GM21390 (cell line): ENCODE results near the gene RBM10.

ENCODE experiments used
- ATAC-seq: cut with Tn5 transposase; IDR thresholded peaks from one replicate; pipeline ENCODE4 v1.9.1; 2021; ENCODE audit not compliant: unreplicated experiment

Gene RBM10

DNA sequence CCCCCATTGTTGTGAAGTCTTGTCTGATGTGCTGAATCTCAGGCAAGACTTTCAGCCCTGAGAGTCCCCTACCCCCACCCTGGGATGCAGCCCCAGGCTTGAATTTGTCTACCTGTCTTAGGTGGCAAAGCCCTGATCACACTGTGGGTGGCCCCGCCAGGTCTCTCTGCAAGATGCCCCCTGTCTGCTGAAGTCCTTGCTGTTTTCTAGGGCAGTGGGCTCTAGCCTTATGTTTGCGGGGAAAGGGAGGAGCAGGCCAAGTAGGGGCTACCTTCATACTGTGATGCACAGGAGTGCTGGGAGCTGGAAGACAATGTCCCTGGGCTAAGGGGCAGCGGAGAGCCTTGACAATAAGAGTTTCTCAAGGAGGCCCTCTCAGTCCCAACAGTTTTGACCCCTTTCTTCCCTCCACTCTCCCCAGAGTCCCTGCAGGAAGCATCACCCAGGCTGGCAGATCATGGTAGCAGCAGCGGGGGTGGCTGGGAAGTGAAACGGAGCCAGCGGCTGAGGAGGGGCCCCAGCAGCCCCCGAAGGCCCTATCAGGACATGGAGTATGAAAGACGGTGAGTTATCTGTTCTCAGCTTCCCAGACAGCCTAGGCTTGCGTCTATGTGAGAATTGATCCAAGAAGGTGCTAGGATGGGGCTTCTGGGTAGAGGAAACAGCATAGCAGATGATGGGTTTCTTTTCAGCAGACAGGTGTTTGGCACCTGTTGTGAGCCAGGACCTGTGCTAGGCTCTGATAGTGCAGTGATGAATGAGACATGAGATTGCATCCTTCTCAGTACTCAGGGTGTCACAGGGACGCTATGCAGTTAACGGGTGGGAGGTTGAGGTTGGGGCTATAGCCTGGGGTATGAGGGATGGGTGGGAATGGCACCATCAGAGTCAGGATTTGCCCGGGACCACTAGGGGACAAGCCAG is 2.2 kb downstream of the RBM10 start:
- no peak for ATAC-seq

DNA sequence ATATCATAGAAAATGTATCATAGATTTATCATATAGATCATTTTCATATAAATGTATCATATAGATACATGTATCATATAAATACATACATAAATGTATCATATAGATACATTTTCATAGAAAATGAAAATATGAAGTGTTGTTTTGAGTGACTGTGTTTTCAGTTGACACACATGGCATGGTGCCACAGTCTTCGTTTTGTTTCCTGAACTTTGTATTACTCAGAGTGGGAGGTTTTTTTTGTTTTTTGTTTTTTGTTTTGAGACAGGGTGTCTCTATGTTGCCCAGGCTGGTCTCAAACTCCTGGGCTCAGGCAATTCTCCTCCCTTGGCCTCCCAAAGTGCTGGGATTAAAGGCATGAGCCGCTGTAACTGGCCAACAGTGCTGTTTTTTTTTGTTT is 3.9 kb downstream of the RBM10 start:
- ATAC-seq, result no peak

DNA sequence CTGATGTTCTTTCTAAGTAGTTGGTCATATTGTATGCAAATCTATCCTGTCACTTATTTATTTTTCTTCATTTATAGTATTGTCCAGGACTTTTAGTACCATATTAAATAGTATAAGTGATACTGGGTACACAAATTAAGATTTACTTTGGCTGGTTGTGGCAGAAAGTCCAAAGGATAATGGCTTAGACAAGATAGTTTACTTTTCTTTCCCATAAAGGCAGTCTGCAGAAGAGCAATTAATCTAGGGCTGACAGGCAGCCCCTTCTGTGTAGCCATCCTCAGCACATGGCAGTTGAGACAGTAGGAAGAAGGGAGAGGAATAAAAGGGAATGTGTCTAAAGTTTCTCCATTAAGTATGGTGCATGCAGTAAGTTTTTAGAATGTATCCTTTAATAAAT is 6.4 kb downstream of the RBM10 start:
- ATAC-seq, result no peak

DNA sequence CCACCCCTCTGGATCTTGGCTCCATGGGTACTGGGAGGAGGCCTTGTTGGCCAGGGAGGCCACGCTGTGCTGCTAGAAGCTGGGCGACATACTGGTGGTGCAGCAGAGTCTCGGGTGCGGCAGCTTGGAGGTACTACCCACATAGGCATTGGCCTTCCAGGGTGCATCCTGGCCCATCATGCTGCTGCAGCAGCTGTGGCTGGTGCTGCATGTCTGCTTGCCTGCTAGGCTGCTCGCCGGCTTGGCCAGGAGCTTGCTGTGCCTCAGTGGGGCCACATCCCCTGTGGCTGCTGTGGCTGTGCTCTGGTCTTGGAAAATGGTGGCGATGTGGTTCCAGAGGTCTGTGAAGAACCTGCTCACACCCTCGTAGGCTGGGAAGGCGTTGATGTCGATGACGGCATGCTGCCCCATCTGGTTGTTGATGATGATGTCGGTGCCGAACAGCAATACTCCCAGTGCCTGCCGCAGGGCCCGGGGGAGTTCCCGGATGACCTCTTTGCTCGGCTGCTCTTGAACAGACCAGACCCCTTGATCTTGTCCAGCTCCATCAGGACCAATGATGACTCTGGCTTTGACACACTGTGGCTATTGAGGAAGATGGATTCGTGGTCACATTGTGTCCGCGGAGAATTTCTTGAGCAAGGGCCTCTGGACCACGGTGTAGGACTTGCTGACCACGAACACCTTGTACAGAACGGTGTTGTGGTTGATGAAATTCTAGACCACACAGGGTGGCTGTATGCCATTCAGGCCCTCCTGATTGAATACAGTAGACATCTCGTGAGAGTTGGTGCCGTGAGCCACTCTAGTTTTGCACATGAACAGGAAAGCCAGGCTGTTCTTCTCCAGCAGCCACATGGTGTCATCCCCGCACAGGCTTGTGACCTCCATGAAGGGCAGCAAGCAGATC is 11.8 kb downstream of the RBM10 start:
- no peak for ATAC-seq

DNA sequence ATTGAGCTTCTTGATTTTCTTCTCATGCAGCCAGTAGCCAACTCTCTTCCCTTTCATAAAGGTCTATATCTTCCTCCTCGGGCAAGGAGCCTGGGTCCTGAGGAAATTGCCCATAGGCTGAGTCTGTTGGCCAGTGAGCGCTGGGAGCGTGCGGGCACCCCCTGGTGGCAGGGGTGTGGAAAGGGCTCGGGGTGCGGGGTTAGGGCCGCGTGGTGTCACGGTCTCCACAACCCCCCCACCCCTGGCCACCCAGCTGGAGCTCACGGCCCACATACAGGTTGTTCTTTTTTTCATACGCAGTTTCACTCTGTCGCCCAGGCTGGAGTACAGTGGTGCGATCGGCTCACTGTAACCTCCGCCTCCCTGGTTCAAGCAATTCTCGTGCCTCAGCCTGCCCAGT is 13.1 kb downstream of the RBM10 start:
- no peak for ATAC-seq

DNA sequence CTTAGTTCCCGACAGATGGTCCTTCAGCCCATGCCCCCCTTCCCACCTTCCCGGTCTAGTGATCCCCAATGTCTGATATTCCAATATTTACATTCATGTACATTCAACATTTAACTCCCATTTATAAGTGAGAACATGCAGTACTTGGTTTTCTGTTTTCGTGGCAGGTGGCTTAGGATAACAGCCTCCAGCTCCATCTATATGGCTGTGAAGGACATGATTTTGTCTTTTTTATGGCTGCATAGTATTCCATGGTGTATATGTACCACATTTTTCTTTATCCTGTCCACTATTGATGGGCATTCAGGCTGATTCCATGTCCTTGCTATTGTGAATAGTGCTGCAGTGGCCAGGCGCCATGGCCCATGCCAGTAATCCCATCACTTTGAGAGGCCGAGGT is 13.8 kb downstream of the RBM10 start:
- ATAC-seq, result no peak

DNA sequence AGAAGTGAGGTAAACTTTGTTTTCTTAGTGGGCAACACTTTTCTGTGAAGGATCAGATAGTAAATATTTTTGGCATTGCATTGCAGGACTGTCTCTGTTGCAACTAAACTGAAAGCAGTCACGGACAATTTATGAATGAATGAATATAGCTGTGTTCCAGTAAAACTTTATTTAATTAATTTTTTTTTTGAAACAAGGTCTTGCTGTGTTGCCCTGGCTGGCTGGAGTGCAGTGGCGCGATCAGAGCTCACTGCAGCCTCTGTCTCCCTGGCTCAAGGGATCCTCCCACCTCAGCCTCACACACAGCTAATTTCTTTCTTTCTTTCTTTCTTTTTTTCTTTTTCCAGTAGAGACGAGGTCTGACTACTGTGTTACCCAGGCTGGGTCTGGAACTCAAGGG is 15.8 kb downstream of the RBM10 start:
- no peak for ATAC-seq

DNA sequence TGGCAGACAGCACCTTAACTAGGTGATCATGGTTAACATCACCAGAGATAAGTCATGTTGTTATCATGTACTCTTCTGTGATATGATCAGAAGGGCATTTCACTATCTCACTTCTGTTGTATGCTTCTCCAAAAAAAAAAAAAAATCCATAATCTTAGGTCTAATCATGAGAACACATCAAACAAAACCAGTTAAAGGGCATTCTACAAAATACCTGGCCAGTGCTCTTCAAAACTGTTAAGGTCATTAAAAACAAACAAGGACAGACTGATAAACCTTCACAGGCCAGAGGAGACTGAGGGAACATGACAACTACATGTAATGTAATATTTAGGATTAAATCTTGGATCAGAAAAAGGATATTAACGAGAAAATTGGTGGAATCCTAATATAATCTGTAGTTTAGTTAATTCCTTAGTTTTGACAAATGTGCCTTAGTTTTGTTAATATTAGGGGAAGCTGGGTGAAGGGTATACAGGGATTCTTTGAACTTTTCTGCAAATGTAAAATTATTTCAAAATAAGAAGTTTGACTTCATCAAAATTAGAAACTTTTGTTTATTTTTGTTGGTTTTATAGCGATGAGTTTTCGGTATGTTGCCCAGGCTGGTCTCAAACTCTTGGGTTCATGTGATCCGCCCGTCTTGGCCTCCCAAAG is 18.0 kb downstream of the RBM10 start:
- ATAC-seq, result no peak

DNA sequence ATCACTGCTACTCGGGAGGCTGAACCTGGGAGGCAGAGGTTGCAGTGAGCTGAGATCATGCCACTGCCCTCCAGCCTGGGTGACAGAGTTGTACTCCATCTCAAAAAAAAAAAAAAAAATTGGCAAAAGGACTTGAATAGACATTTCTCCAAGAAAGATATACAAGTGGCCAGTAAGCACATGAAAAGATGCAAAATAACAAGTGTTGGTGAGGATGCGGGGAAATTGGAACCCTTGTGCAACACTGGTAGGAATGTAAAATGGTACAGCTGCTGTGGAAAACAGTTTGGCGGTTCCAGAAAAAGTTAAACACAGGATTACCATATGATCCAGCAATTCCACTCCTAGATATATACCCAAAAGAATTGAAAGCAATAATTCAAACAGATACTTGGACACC is 19.4 kb downstream of the RBM10 start:
- ATAC-seq, result no peak

DNA sequence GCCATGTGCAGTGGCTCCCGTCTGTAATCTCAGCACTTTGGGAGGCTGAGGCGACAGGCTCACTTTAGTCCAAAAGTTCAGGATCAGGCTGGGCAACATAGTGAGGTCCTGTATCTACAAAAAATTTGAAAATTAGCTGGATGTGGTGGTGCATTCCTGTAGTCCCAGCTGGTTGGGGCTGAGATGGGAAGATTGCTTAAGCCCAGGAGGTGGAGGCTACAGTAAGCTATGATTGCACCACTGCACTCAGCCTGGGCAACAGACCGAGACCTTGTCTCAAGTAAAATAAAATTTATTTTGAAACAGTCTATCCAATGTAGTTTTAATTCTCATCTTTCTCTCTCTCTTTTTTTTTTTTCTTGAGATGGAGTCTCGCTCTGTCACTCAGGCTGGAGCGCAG is 21.1 kb downstream of the RBM10 start:
- ATAC-seq, result no peak

DNA sequence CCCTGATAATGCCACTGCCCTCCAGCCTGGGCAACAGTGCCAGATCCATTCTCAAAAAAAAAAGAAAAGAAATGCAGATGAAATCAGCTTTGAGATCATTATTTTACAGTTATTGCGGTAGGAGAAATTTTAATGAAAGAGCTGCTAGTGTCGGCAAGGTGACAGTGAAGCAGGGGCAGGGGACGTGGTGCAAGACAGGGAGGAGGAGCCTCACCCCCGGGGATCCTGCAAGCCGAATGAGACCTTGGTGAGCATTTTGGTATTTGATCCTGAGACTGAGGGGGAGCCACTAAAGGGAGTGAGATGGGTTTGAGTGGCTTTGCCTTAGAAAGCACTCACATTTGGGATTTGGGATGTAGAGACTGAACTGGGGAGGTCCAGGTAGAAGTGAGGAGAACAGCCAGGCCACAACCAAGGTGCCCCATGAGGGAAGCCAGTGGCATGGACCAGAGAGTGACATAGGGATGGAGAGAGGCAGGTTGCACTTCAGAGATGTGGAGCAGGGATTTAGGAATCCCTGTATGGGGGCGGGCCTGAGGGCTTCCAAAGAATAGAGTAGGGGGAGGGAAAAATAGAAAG is 23.6 kb downstream of the RBM10 start:
- ATAC-seq, result no peak

DNA sequence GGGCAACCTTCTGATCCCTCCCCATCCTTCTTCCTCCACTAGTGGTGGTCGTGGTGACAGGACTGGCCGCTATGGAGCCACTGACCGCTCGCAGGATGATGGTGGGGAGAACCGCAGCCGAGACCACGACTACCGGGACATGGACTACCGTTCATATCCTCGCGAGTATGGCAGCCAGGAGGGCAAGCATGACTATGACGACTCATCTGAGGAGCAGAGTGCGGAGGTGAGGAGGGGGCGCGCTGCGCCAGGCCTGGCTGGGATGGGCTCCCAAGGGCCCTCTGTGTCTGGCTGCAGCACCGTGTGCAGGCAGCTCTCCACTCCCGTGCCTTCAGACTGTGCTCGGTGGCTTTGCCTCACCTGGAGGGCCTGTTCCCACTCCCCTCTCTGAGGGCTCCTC is 24.3 kb downstream of the RBM10 start:
- ATAC-seq, result no peak

DNA sequence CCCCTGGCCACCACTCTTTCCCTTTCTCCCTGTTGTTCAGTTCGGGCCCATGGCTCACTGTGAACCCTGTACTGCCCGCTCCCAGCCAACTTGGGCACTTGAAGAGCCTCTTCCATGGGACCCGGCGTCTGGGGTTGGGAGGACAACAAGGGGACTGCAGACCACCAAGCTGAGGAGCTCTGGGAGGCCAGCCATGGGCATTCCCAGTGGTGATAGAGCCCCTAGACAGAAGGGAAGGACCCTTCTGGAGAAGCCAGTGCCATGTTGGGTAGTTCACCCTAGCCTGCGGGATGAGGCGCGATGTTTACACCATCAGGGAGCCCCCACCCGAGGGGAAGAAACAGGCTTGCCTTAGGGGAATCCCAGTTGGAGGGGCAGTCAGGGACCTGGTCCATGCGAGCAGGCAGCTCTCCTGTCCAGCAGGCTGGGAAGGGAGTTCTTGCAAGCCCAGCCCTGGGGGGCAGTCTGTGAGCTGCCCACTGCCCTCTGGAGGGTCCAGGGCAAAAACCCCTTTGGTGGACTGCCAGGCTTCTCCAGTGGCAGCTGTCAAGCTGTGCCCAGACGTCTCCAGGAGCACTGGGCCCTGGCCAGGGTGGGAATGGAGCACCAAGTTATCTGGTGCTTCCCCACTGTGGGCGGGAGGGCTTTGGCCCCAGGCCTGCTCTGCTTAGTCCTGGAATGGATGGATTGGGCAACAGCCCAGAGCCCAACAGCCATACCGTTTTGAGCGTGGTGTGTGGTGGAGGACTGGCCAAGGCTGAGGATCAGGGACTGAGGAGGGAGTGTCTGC is 24.9 kb downstream of the RBM10 start:
- no peak for ATAC-seq

DNA sequence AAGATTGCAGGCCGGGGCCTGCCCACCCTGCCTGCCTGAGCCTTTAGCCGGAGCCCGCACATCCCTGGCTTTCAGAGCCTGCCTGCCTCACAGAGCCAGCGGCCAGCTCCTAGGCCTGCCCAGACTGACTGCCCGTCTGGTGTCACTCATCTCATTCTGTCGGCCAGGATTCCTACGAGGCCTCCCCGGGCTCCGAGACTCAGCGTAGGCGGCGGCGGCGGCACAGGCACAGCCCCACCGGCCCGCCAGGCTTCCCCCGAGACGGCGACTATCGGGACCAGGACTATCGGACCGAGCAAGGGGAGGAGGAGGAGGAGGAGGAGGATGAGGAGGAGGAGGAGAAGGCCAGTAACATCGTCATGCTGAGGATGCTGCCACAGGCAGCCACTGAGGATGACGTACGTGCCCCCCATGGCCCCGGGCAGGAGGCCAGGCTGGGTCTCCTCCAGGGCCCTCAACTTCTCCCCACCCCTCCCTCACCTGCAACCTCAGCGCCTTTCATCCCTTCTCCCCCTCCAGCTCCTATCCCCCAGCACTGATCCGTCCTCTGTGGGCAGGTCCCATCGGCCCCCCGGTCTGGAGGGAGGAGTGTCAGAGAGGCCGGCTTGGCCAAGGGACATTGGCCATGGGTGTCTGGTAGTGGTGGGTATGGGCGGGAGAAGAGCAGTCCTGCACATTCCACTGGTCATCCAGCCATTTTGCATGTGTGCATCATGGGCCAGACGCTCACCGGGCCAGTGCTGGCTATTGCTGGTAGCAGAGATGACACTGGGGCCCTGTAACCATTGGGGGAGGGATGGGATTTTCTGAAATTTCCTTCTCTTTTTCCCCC is 26.1 kb downstream of the RBM10 start:
- no peak for ATAC-seq

DNA sequence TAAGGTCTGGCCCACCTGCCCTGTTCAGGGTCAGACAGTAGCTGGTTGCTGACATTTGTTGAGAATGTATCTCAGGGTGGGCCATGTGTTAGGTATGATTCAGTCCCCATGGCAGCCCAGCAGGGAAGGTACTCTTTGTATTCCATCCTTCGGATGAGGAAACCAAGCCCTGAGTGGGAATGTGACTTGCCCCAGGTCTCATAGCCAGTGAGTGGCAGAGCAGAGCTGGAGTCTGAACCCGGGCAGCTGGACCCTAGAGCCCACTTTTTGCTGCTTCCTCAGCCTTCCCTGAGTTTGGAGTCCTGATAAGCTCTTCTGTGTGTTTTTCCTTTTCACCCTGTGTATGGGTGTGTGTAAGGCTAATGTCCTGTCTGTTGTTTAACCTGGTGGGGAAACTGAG is 27.0 kb downstream of the RBM10 start:
- ATAC-seq, result no peak

DNA sequence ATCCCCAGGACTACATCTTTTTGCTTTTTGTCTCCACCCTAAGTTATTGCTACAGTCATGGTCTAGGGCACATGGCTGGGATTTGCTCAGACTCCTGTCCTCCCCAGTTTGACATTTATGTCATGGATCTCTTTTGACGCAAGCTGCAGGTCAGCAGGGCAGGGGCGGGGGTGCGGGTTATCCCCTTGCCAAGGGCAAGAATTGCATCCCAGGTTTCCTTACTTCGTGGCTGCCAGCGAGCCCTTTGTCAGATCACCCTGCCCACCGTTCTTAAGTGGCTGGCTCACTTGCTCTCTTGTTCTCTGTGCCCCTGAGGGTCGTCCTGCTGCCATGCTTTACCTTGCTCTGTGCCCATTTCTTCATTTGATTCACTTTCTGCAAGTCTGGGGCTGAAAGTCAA is 27.5 kb downstream of the RBM10 start:
- no peak for ATAC-seq

DNA sequence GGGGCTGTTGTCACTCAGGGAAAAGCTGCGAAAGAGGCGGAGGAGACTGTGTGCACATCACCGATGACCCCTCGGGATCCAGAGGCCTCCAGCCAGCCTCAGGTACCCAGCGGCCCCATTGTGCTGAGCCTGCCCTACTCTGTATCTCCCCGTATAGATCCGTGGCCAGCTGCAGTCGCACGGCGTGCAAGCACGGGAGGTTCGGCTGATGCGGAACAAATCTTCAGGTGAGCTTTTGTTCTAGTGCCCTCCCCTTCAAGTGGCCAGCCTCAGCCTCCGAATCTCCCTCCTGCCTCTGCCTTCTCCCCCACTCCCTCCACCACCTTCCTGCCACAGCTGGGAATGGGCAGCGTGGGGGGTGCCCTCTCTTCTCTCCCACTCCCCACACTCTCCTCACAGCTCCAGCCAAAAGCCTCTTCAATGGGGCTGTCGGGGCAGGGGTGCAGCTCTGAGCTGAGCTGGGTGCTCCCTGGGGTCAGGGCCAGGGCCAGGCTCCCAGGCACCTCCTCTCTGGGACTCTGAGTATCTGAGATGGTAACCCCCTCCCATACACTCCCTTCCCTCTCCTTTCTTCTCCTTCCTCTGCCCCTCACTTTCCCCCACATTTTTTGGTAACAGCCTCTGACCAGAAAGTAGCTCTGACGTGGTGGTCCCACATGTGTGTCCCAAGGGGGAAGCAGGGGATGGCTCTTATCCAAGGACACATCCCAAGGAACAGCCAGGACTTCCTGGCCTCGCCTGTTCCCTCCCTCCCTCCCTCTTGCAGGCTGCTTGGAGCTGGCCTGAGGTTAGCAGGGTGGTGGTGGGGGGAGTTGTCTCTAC is 28.2 kb downstream of the RBM10 start:
- ATAC-seq, result no peak

DNA sequence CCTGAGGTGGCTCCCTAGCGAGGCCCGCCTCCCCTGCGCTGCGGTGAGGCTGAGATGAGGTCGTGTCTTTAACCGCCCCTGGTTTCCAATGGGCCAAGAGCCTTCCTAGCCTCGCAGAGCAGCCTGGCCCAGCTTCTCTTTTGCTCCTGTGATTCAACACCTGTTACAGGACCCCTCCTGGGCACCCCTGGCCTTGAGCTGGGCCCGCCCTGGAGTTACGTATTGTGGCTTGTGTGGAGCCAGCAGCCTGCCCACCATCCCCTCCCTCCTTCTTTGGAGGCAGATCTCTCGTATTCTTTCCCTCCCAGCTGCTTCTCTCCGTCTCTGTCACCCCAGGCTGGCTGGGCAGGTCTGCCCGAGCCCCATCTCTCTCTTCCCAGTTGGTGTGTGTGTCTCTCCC is 29.4 kb downstream of the RBM10 start:
- ATAC-seq, result no peak
